ENCODE measurements around the gene TNS3. TPM values are rescaled to one million over a fixed set of nuclear protein-coding genes. Genes with fewer than 3 reads are reported as not detected.

The TNS3 gene
- total RNA-seq, 4 donors from 2014 or later: 27.2 to 110 (median 47.5) TPM

DNA sequence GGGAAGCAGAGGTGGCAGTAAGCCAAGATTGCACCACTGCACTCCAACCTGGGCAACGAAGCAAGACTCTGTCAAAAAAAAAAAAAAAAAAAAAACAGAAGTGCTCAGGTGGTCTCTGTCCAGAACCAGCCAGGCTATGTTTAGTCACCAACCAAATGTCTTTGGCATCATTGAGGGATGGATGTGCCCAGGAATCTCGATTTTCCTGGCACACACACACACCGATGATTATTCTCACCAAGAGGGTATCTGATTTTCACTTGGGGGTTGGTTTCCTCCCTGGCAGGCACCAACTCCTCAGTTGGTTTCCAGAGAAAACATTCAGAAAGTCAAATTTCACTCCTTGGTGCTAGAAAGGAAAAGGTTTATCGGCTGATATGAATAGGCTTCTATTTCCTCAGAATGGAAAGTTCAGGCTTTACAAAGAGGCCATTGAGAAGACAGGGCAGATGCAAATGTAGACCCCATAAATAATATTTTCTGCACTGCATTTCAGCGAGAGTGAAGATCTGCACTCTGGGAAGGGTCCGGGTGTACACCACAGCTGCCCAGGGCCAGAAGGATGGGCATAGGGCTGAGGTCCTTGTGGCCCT is 154.8 kb downstream of the TNS3 start:
- intact Hi-C loops (cut with DNase I; ENCODE audit: low total_unique reads): no loop called here
- DNase-seq: no peak
- Histone ChIP-seq H3K4me1 (no peaks in the 10 kb centered on the region), H3K27me3 (no peaks in the 10 kb centered on the region), H3K36me3 (no peaks in the 10 kb centered on the region), H3K4me3 (no peak overlapping the region), H3K27ac (no peak overlapping the region), H3K9me3 (no peaks in the 10 kb centered on the region)
- TF ChIP-seq, protein P1, sequence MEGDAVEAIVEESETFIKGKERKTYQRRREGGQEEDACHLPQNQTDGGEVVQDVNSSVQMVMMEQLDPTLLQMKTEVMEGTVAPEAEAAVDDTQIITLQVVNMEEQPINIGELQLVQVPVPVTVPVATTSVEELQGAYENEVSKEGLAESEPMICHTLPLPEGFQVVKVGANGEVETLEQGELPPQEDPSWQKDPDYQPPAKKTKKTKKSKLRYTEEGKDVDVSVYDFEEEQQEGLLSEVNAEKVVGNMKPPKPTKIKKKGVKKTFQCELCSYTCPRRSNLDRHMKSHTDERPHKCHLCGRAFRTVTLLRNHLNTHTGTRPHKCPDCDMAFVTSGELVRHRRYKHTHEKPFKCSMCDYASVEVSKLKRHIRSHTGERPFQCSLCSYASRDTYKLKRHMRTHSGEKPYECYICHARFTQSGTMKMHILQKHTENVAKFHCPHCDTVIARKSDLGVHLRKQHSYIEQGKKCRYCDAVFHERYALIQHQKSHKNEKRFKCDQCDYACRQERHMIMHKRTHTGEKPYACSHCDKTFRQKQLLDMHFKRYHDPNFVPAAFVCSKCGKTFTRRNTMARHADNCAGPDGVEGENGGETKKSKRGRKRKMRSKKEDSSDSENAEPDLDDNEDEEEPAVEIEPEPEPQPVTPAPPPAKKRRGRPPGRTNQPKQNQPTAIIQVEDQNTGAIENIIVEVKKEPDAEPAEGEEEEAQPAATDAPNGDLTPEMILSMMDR (IDR thresholded peaks at IDR 0.05): no peak
- no peak for TF ChIP-seq POLR2A (IDR thresholded peaks at IDR 0.05)

DNA sequence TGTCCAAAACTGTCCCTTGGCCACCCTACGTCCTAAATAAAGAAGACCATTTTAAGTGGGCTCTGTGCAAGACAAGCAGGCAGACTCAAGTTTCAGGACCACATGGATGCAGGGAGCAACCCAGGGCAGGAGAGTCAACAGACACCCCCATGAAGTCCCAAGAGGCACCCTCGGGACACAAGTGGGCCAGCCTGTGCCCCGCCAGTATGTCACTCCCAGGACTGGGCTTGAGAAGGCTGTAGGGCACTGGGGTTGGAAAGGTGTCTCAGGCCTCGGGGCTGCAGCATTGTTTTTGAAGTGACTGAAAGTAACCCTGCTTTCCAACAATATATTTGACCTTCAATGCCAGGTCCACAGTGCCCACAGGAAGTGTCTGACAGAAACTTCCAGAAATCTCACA is 157.4 kb downstream of the TNS3 start:
- H3K9me3 ChIP-seq: no peaks in the 10 kb centered on the region
- DNase-seq: no peak
- no peak overlapping the region for H3K4me3 ChIP-seq
- no peak overlapping the region for H3K27ac ChIP-seq
- intact Hi-C loops (cut with DNase I; ENCODE audit: low total_unique reads): no loop called here
- H3K36me3 ChIP-seq: no peaks in the 10 kb centered on the region
- no peaks in the 10 kb centered on the region for H3K27me3 ChIP-seq
- H3K4me1 ChIP-seq: no peaks in the 10 kb centered on the region
- TF ChIP-seq, protein P1 (IDR thresholded peaks at IDR 0.05): no peak
- no peak for TF ChIP-seq POLR2A (IDR thresholded peaks at IDR 0.05)

- Histone ChIP-seq H3K9me3 (no peaks in the 10 kb centered on the region), H3K4me1 (no peaks in the 10 kb centered on the region), H3K27me3 (no peaks in the 10 kb centered on the region), H3K36me3 (no peaks in the 10 kb centered on the region), H3K27ac (no peak overlapping the region), H3K4me3 (no peak overlapping the region)
- intact Hi-C loops (cut with DNase I; ENCODE audit: low total_unique reads): no loop called here
- DNase-seq: no peak
- TF ChIP-seq POLR2A (IDR thresholded peaks at IDR 0.05): no peak
- TF ChIP-seq, protein P1 (IDR thresholded peaks at IDR 0.05): no peak
Measured at GRCh38 chr7:47423196-47423595, 158.7 kb downstream of the TNS3 start.

GRCh38 chr7:47422611-47423010 is 159.3 kb downstream of the TNS3 start:
- H3K36me3 ChIP-seq: no peaks in the 10 kb centered on the region
- no peak for DNase-seq
- H3K4me1 ChIP-seq: no peaks in the 10 kb centered on the region
- intact Hi-C loops (cut with DNase I; ENCODE audit: low total_unique reads): no loop called here
- no peaks in the 10 kb centered on the region for H3K27me3 ChIP-seq
- no peak overlapping the region for H3K27ac ChIP-seq
- no peak overlapping the region for H3K4me3 ChIP-seq
- no peak for TF ChIP-seq POLR2A (IDR thresholded peaks at IDR 0.05)
- TF ChIP-seq, protein P1 (IDR thresholded peaks at IDR 0.05): no peak
- H3K9me3 ChIP-seq: no peaks in the 10 kb centered on the region

DNA sequence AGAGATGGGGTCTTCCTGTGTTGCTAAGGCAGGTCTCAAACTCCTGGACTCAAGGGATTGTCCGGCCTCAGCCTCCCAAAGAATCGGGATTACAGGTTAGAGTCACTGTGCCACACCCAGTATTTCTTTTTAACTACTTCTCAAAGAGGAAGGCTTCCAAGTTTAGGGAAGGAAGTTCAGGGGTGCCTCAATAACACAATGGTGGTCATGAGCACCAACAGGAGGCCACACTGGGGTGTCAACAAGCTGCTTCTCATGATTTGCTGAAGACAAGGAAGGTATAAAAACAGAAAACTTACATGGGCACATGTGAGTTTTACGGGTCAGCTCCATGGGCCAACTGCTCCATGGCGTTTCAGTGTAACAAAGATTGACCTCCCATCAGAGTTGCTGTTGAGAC is 160.5 kb downstream of the TNS3 start:
- Histone ChIP-seq H3K36me3 (no peaks in the 10 kb centered on the region), H3K27me3 (no peaks in the 10 kb centered on the region), H3K4me3 (no peak overlapping the region), H3K27ac (no peak overlapping the region), H3K4me1 (no peaks in the 10 kb centered on the region), H3K9me3 (no peaks in the 10 kb centered on the region)
- intact Hi-C loops (cut with DNase I; ENCODE audit: low total_unique reads): no loop called here
- no peak for DNase-seq
- TF ChIP-seq POLR2A (IDR thresholded peaks at IDR 0.05): no peak
- TF ChIP-seq, protein P1 (IDR thresholded peaks at IDR 0.05): no peak

Data from uterus (tissue), 4 donors.